Neural crest cell (in vitro differentiated cells): ENCODE results near the gene DIAPH2. TPM values are rescaled to one million over a fixed set of nuclear protein-coding genes. Genes with fewer than 3 reads are reported as not detected.

Source experiments
- DNase-seq: peaks from one replicate; pipeline ENCODE4 v3.0.0; 2021; ENCODE audit warnings: low read depth, mixed read lengths, low spot score
- H3K27ac Mint-ChIP-seq: one replicate; pipeline ENCODE4 v1.8.0; 2021; ENCODE audit warnings: mild to moderate bottlenecking, mixed read lengths; ENCODE audit not compliant: unreplicated experiment
- H3K27me3 Mint-ChIP-seq: 2 replicates; pipeline ENCODE4 v1.8.0; 2021; ENCODE audit warnings: low read depth, mild to moderate bottlenecking, mixed read lengths
- H3K36me3 Mint-ChIP-seq: 2 replicates; pipeline ENCODE4 v1.8.0; 2021; ENCODE audit warnings: low read depth, mild to moderate bottlenecking, mixed read lengths
- H3K4me1 Mint-ChIP-seq: 2 replicates; pipeline ENCODE4 v1.8.0; 2021; ENCODE audit warnings: mixed read lengths
- H3K4me3 Mint-ChIP-seq: one replicate; pipeline ENCODE4 v1.8.0; 2021; ENCODE audit warnings: mild to moderate bottlenecking, mixed read lengths
- H3K9me3 Mint-ChIP-seq: 2 replicates; pipeline ENCODE4 v1.8.0; 2021; ENCODE audit warnings: mixed read lengths
- CTCF ChIP-seq: fragments of 200-600 bp; sonication (generic); conservative IDR thresholded peaks from 2 replicates; pipeline ENCODE4 v1.5.0; 2021; ENCODE audit warnings: antibody characterized with exemption, mild to moderate bottlenecking
- total RNA-seq: library from RNA; stranded (reverse); gene quantifications from 2 replicates; pipeline ENCODE4 v1.2.1, GENCODE V29; 2021

The DIAPH2 gene
- total RNA-seq, 1 donor from 2014 or later: 8.4 TPM

- Mint-ChIP-seq H3K27me3 (no peaks in the 10 kb centered on the region), H3K4me1 (no peaks in the 10 kb centered on the region), H3K9me3 (peaks cover 4% of the 10 kb centered on the region), H3K27ac (no peak overlapping the region), H3K36me3 (no peaks in the 10 kb centered on the region), H3K4me3 (no peak overlapping the region)
- TF ChIP-seq CTCF: no peak
- no peak for DNase-seq
These were observed 530.5 kb downstream of the DIAPH2 start for GRCh38 chrX:97215186-97215585.

GRCh38 chrX:97224148-97224547 lies 539.5 kb downstream of the DIAPH2 start:
- DNase-seq: no peak
- no peaks in the 10 kb centered on the region for H3K9me3 Mint-ChIP-seq
- no peaks in the 10 kb centered on the region for H3K36me3 Mint-ChIP-seq
- peaks cover 7% of the 10 kb centered on the region for H3K4me1 Mint-ChIP-seq
- TF ChIP-seq CTCF: no peak
- H3K4me3 Mint-ChIP-seq: no peak overlapping the region
- no peaks in the 10 kb centered on the region for H3K27me3 Mint-ChIP-seq
- H3K27ac Mint-ChIP-seq: no peak overlapping the region

GRCh38 chrX:97229318-97229717 lies 544.7 kb downstream of the DIAPH2 start:
- Mint-ChIP-seq H3K27me3 (no peaks in the 10 kb centered on the region), H3K4me3 (no peak overlapping the region), H3K9me3 (no peaks in the 10 kb centered on the region)

GRCh38 chrX:97230948-97231347 lies 546.3 kb downstream of the DIAPH2 start:
- H3K4me3 Mint-ChIP-seq: no peak overlapping the region
- DNase-seq: no peak
- peaks cover 11% of the 10 kb centered on the region for H3K4me1 Mint-ChIP-seq
- no peaks in the 10 kb centered on the region for H3K27me3 Mint-ChIP-seq
- H3K36me3 Mint-ChIP-seq: no peaks in the 10 kb centered on the region
- H3K9me3 Mint-ChIP-seq: no peaks in the 10 kb centered on the region
- no peak overlapping the region for H3K27ac Mint-ChIP-seq
- TF ChIP-seq CTCF: no peak

More at GRCh38 chrX:97229318-97229717, 544.7 kb downstream of the DIAPH2 start:
- no peak for TF ChIP-seq CTCF
- Mint-ChIP-seq H3K36me3 (no peaks in the 10 kb centered on the region), H3K27ac (no peak overlapping the region), H3K4me1 (peaks cover 11% of the 10 kb centered on the region)
- DNase-seq: no peak

GRCh38 chrX:97234471-97235081 lies 549.9 kb downstream of the DIAPH2 start:
- H3K27me3 Mint-ChIP-seq: no peaks in the 10 kb centered on the region
- peaks cover 9% of the 10 kb centered on the region for H3K4me1 Mint-ChIP-seq
- H3K9me3 Mint-ChIP-seq: no peaks in the 10 kb centered on the region
- no peak overlapping the region for H3K4me3 Mint-ChIP-seq
- DNase-seq: no peak
- H3K36me3 Mint-ChIP-seq: no peaks in the 10 kb centered on the region
- no peak for TF ChIP-seq CTCF
- no peak overlapping the region for H3K27ac Mint-ChIP-seq
